ENCODE data around the gene CCNK.
A peak's percentile ranks its signal among the peaks of the same experiment; 100 is the strongest.

Gene CCNK

GRCh38 chr14:99463974-99464373, 17.2 kb upstream of the CCNK start:
- Histone ChIP-seq H3K4me2 (no peak overlapping the region), H3K4me3 (no peak overlapping the region), H3K9ac (no peak overlapping the region), H3K27me3 (no peaks in the 10 kb centered on the region), H3K9me3 (no peaks in the 10 kb centered on the region), H4K20me1 (peaks cover 96% of the 10 kb centered on the region), H3K27ac (no peak overlapping the region), H3K36me3 (peaks cover 81% of the 10 kb centered on the region), H3K4me1 (peaks cover 27% of the 10 kb centered on the region)
- no peak for TF ChIP-seq Cebpa-rat (IDR thresholded peaks at IDR 0.05)

GRCh38 chr14:99465288-99465687, 15.9 kb upstream of the CCNK start:
- H3K4me2 ChIP-seq = no peak overlapping the region
- no peaks in the 10 kb centered on the region for H3K27me3 ChIP-seq
- peaks cover 70% of the 10 kb centered on the region for H3K36me3 ChIP-seq
- peaks cover 39% of the 10 kb centered on the region for H3K4me1 ChIP-seq
- H3K4me3 ChIP-seq = no peak overlapping the region
- no peak overlapping the region for H3K27ac ChIP-seq
- no peaks in the 10 kb centered on the region for H3K9me3 ChIP-seq
- no peak for TF ChIP-seq Cebpa-rat (IDR thresholded peaks at IDR 0.05)
- H3K9ac ChIP-seq = no peak overlapping the region
- peaks cover 96% of the 10 kb centered on the region for H4K20me1 ChIP-seq

- H4K20me1 ChIP-seq = peaks cover 100% of the 10 kb centered on the region
- peaks cover 44% of the 10 kb centered on the region for H3K4me1 ChIP-seq
- H3K9ac ChIP-seq = no peak overlapping the region
- peaks cover 55% of the 10 kb centered on the region for H3K36me3 ChIP-seq
- H3K27me3 ChIP-seq = no peaks in the 10 kb centered on the region
- TF ChIP-seq Cebpa-rat (IDR thresholded peaks at IDR 0.05) = no peak
- no peaks in the 10 kb centered on the region for H3K9me3 ChIP-seq
- H3K27ac ChIP-seq = no peak overlapping the region
- H3K4me2 ChIP-seq = no peak overlapping the region
- H3K4me3 ChIP-seq = no peak overlapping the region
Measured at GRCh38 chr14:99466758-99467157, 14.5 kb upstream of the CCNK start.

GRCh38 chr14:99467336-99468078, 13.7 kb upstream of the CCNK start:
- Histone ChIP-seq H3K4me1 (peaks cover 44% of the 10 kb centered on the region), H3K27me3 (no peaks in the 10 kb centered on the region), H3K4me3 (no peak overlapping the region), H3K36me3 (peaks cover 48% of the 10 kb centered on the region), H3K27ac (no peak overlapping the region), H3K4me2 (0 out of 2 replicates have a peak overlapping the region, but pooled peaks have one; percentile 1), H4K20me1 (peaks cover 100% of the 10 kb centered on the region), H3K9ac (0 out of 2 replicates have a peak overlapping the region, but pooled peaks have one; percentile 1), H3K9me3 (no peaks in the 10 kb centered on the region)
- TF ChIP-seq Cebpa-rat (IDR thresholded peaks at IDR 0.05) = no peak

- no peak overlapping the region for H3K4me2 ChIP-seq
- H3K9me3 ChIP-seq = no peaks in the 10 kb centered on the region
- H3K9ac ChIP-seq = no peak overlapping the region
- no peak for TF ChIP-seq Cebpa-rat (IDR thresholded peaks at IDR 0.05)
- no peaks in the 10 kb centered on the region for H3K27me3 ChIP-seq
- H3K4me1 ChIP-seq = peaks cover 44% of the 10 kb centered on the region
- H4K20me1 ChIP-seq = peaks cover 100% of the 10 kb centered on the region
- no peak overlapping the region for H3K4me3 ChIP-seq
- H3K27ac ChIP-seq = no peak overlapping the region
- H3K36me3 ChIP-seq = peaks cover 42% of the 10 kb centered on the region
Measured at GRCh38 chr14:99468081-99468480, 13.1 kb upstream of the CCNK start.

- no peak overlapping the region for H3K4me3 ChIP-seq
- H3K9me3 ChIP-seq = no peaks in the 10 kb centered on the region
- H3K9ac ChIP-seq = no peak overlapping the region
- H3K4me2 ChIP-seq = no peak overlapping the region
- no peak overlapping the region for H3K27ac ChIP-seq
- peaks cover 44% of the 10 kb centered on the region for H3K4me1 ChIP-seq
- peaks cover 32% of the 10 kb centered on the region for H3K36me3 ChIP-seq
- H4K20me1 ChIP-seq = peaks cover 100% of the 10 kb centered on the region
- no peaks in the 10 kb centered on the region for H3K27me3 ChIP-seq
- no peak for TF ChIP-seq Cebpa-rat (IDR thresholded peaks at IDR 0.05)
Measured at GRCh38 chr14:99468836-99469592, 12.2 kb upstream of the CCNK start.

- Histone ChIP-seq H3K4me2 (no peak overlapping the region), H3K9me3 (no peaks in the 10 kb centered on the region), H3K4me3 (no peak overlapping the region), H3K9ac (no peak overlapping the region), H3K27ac (no peak overlapping the region), H4K20me1 (peaks cover 100% of the 10 kb centered on the region), H3K27me3 (no peaks in the 10 kb centered on the region), H3K4me1 (peaks cover 38% of the 10 kb centered on the region), H3K36me3 (peaks cover 8% of the 10 kb centered on the region; the same call in 1 of the 2 replicates)
- TF ChIP-seq Cebpa-rat (IDR thresholded peaks at IDR 0.05) = no peak
Measured at GRCh38 chr14:99471731-99472130, 9.5 kb upstream of the CCNK start.

GRCh38 chr14:99472937-99473336, 8.3 kb upstream of the CCNK start:
- Histone ChIP-seq H4K20me1 (peaks cover 100% of the 10 kb centered on the region), H3K4me1 (peaks cover 33% of the 10 kb centered on the region)

GRCh38 chr14:99473458-99473857, 7.8 kb upstream of the CCNK start:
- H4K20me1 ChIP-seq = peaks cover 100% of the 10 kb centered on the region

More at GRCh38 chr14:99472937-99473336, 8.3 kb upstream of the CCNK start:
- TF ChIP-seq Cebpa-rat (IDR thresholded peaks at IDR 0.05) = no peak
- Histone ChIP-seq H3K27ac (no peak overlapping the region), H3K9ac (no peak overlapping the region), H3K4me3 (no peak overlapping the region), H3K9me3 (no peaks in the 10 kb centered on the region), H3K36me3 (no peaks in the 10 kb centered on the region), H3K4me2 (no peak overlapping the region), H3K27me3 (no peaks in the 10 kb centered on the region)

GRCh38 chr14:99475179-99475578, 6.0 kb upstream of the CCNK start:
- Histone ChIP-seq H3K27ac (no peak overlapping the region), H3K9me3 (no peaks in the 10 kb centered on the region), H4K20me1 (peaks cover 100% of the 10 kb centered on the region), H3K36me3 (no peaks in the 10 kb centered on the region), H3K4me2 (no peak overlapping the region), H3K4me1 (peaks cover 32% of the 10 kb centered on the region), H3K9ac (no peak overlapping the region), H3K27me3 (no peaks in the 10 kb centered on the region), H3K4me3 (no peak overlapping the region)
- TF ChIP-seq Cebpa-rat (IDR thresholded peaks at IDR 0.05) = no peak

More at GRCh38 chr14:99473458-99473857, 7.8 kb upstream of the CCNK start:
- Histone ChIP-seq H3K36me3 (no peaks in the 10 kb centered on the region), H3K4me1 (peaks cover 33% of the 10 kb centered on the region), H3K4me2 (no peak overlapping the region), H3K9me3 (no peaks in the 10 kb centered on the region), H3K27ac (no peak overlapping the region), H3K9ac (no peak overlapping the region), H3K27me3 (no peaks in the 10 kb centered on the region), H3K4me3 (no peak overlapping the region)
- no peak for TF ChIP-seq Cebpa-rat (IDR thresholded peaks at IDR 0.05)

Measured in BLaER1 (cell line).